Thoracic aorta (tissue), 2 donors: ENCODE measurements around the gene R3HDM2. TPM values are rescaled to one million over a fixed set of nuclear protein-coding genes. Genes with fewer than 3 reads are reported as not detected.
"Not testable (repeated sequence)": the region's sequence is repeated elsewhere in the genome, so short reads cannot be mapped to it uniquely, and the experiment has no call there.

Experiments used
- ATAC-seq: fragments of 150-250 bp; one replicate; pipeline ENCODE4 v1.8.0; 2017; ENCODE audit warnings: low read depth; ENCODE audit not compliant: insufficient number of reproducible peaks, low FRiP score
- DNase-seq: peaks from one replicate; pipeline ENCODE4 v3.0.0-alpha.2; 2020; ENCODE audit warnings: low spot score
- H3K27ac ChIP-seq, 2 donors: fragments of 200-600 bp; sonication (generic); 1 replicate in 1 of 2; 2 replicates in 1 of 2; pipeline ENCODE4 v1.5.1; 2016; ENCODE audit warnings: mild to moderate bottlenecking in 2 of 2, moderate library complexity in 2 of 2
- H3K27me3 ChIP-seq: fragments of 200-600 bp; sonication (generic); replicated peaks from 2 replicates; pipeline ENCODE4 v1.6.0; 2016; ENCODE audit warnings: mild to moderate bottlenecking; ENCODE audit not compliant: insufficient read depth
- H3K36me3 ChIP-seq: fragments of 200-600 bp; sonication (generic); one replicate; pipeline ENCODE4 v1.5.1; 2016
- H3K4me1 ChIP-seq, 2 donors: fragments of 200-600 bp; sonication (generic); 1 replicate in 1 of 2; 2 replicates in 1 of 2; pipeline versions ENCODE4 v1.5.1 to v1.6.0; 2016; ENCODE audit warnings: low read depth in 2 of 2, mild to moderate bottlenecking in 1 of 2; ENCODE audit not compliant: control insufficient read depth in 1 of 2
- H3K4me3 ChIP-seq: fragments of 200-600 bp; sonication (generic); 2 replicates; pipeline ENCODE4 v1.5.1; 2016; ENCODE audit warnings: mild to moderate bottlenecking
- H3K9me3 ChIP-seq: fragments of 200-600 bp; sonication (generic); 2 replicates; pipeline ENCODE4 v1.5.1; 2016
- CTCF ChIP-seq: fragments of 200-600 bp; sonication (generic); IDR thresholded peaks from one replicate; pipeline ENCODE4 v1.5.1; 2019; ENCODE audit warnings: antibody characterized with exemption
- total RNA-seq, 2 donors: library from RNA; depleted of rRNA; stranded (reverse); fragments of >200 nt; gene quantifications; one replicate each; pipeline versions ENCODE4 v1.1.0 to v1.2.3, GENCODE V29; 2016

The R3HDM2 gene
- total RNA-seq, 2 donors from 2014 or later, result 26.5 to 62.4 TPM

GRCh38 chr12:57446292-57446960 lies 15.6 kb upstream of the R3HDM2 start:
- DNase-seq, result no peak
- H3K27me3 ChIP-seq, result no peaks in the 10 kb centered on the region
- ATAC-seq, result no peak
- no peaks in the 10 kb centered on the region for H3K36me3 ChIP-seq
- no peak overlapping the region for H3K4me3 ChIP-seq
- H3K27ac ChIP-seq, result no peak overlapping the region
- no peaks in the 10 kb centered on the region for H3K9me3 ChIP-seq
- no peak for TF ChIP-seq CTCF
- peaks cover under 1 to 8% of the 10 kb centered on the region in 2 donors for H3K4me1 ChIP-seq

GRCh38 chr12:57444744-57445143 lies 13.9 kb upstream of the R3HDM2 start:
- ATAC-seq, result no peak
- Histone ChIP-seq H3K4me1 (no peaks in the 10 kb centered on the region), H3K27me3 (no peaks in the 10 kb centered on the region), H3K27ac (no peak overlapping the region), H3K9me3 (no peaks in the 10 kb centered on the region), H3K36me3 (no peaks in the 10 kb centered on the region), H3K4me3 (no peak overlapping the region)
- no peak for TF ChIP-seq CTCF
- no peak for DNase-seq

GRCh38 chr12:57444337-57444736 lies 13.5 kb upstream of the R3HDM2 start:
- not testable (repeated sequence) for H3K27me3 ChIP-seq

GRCh38 chr12:57441846-57442427 lies 11.1 kb upstream of the R3HDM2 start:
- Histone ChIP-seq H3K27me3 (no peaks in the 10 kb centered on the region), H3K4me1 (peaks cover 0 to 10% of the 10 kb centered on the region in 2 donors), H3K27ac (no peak overlapping the region), H3K9me3 (no peaks in the 10 kb centered on the region), H3K36me3 (no peaks in the 10 kb centered on the region), H3K4me3 (no peak overlapping the region)
- DNase-seq, result no peak
- no peak for TF ChIP-seq CTCF
- no peak for ATAC-seq

More at GRCh38 chr12:57444337-57444736, 13.5 kb upstream of the R3HDM2 start:
- ATAC-seq, H3K36me3 ChIP-seq, H3K4me3 ChIP-seq, H3K27ac ChIP-seq, DNase-seq, H3K4me1 ChIP-seq, H3K9me3 ChIP-seq: not testable (repeated sequence)

- not testable (repeated sequence) for H3K27ac ChIP-seq, H3K9me3 ChIP-seq, ATAC-seq, H3K4me3 ChIP-seq, DNase-seq, H3K36me3 ChIP-seq, H3K27me3 ChIP-seq
- H3K4me1 ChIP-seq, result peaks cover 0 to 10% of the 10 kb centered on the region in 2 donors
Measured at GRCh38 chr12:57441393-57441792, 10.6 kb upstream of the R3HDM2 start.

GRCh38 chr12:57439762-57440266 lies 9.0 kb upstream of the R3HDM2 start:
- Histone ChIP-seq H3K9me3 (no peaks in the 10 kb centered on the region), H3K36me3 (no peaks in the 10 kb centered on the region), H3K4me1 (peaks cover 0 to 10% of the 10 kb centered on the region in 2 donors), H3K27me3 (no peaks in the 10 kb centered on the region), H3K27ac (peak overlapping the region; percentile 65 to 66), H3K4me3 (no peak overlapping the region)
- no peak for TF ChIP-seq CTCF
- DNase-seq, result no peak
- ATAC-seq, result no peak
